Spinal cord (tissue), 10 donors: ENCODE results near the gene OSBPL7. TPM values are rescaled to one million over a fixed set of nuclear protein-coding genes. Genes with fewer than 3 reads are reported as not detected.

Experiments used
- DNase-seq, 6 donors: peaks; one replicate each; pipeline versions ENCODE4 v3.0.0 to v3.0.0-alpha.2; 2013 to 2015; ENCODE audit warnings: low spot score in 6 of 6, low read depth in 4 of 6
- H3K27ac ChIP-seq: one replicate; pipeline ENCODE4 v1.5.1; 2013; ENCODE audit warnings: low read depth, low read length, control low read depth
- H3K27me3 ChIP-seq: one replicate; pipeline ENCODE4 v1.6.1; 2013; ENCODE audit warnings: low read length; ENCODE audit not compliant: control insufficient read depth, insufficient read depth
- H3K36me3 ChIP-seq: one replicate; pipeline ENCODE4 v1.6.1; 2013; ENCODE audit warnings: low read length; ENCODE audit not compliant: control insufficient read depth, insufficient read depth
- H3K4me1 ChIP-seq: one replicate; pipeline ENCODE4 v1.6.1; 2013; ENCODE audit warnings: low read length; ENCODE audit not compliant: control insufficient read depth, insufficient read depth
- H3K4me3 ChIP-seq: one replicate; pipeline ENCODE4 v1.5.1; 2013; ENCODE audit warnings: low read depth, low read length, control low read depth
- H3K9me3 ChIP-seq: one replicate; pipeline ENCODE4 v1.6.1; 2013; ENCODE audit warnings: low read length; ENCODE audit not compliant: control insufficient read depth, insufficient read depth
- WGBS: methylation state at CpG from one replicate; pipeline ENCODE4 v1.1.5; 2013; ENCODE audit warnings: missing lambda C conversion rate; ENCODE audit not compliant: insufficient coverage; 5-methylcytosine and 5-hydroxymethylcytosine counted together
- polyA plus RNA-seq, 2 donors: library from polyadenylated mRNA; unstranded; fragments of 120-200 nt; gene quantifications; one replicate each; pipeline ENCODE4 v1.2.1, GENCODE V29; 2013; ENCODE audit not compliant: insufficient read length in 2 of 2
- total RNA-seq, 2 donors: library from RNA; depleted of rRNA in 1 of 2; stranded (reverse); fragments of 120-200 nt in 1 of 2; fragments of >200 nt in 1 of 2; gene quantifications; one replicate each; pipeline versions ENCODE4 v1.2.3 to v1.2.4, GENCODE V29; 2013 to 2014
- donor health status: healthy.

Gene OSBPL7
- total and polyA plus RNA-seq, 4 donors, result 7.1 to 25.6 (median 17.8) TPM

DNA sequence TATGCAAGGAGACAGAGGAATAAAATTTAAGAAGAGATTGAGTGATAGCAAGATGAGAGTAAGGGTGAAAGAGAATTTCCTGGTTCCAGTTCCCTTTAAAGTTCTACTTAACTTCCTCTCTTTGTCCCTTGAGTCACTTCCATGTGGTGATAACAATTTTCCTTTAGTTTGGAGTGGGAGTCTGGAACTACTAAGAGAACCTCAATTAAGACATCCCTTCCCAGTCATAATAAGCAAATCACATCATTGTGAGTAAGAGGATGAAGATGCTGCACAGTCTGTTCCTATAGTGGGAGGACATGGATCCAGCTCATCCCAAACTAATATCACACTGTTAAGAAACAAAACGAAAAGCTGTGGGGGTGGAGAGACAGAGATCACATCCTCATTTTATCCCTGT is 64.2 kb downstream of the OSBPL7 start:
- Histone ChIP-seq H3K4me3 (no peak overlapping the region), H3K9me3 (peaks cover 4% of the 10 kb centered on the region), H3K36me3 (no peaks in the 10 kb centered on the region), H3K27ac (no peak overlapping the region), H3K4me1 (no peaks in the 10 kb centered on the region), H3K27me3 (no peaks in the 10 kb centered on the region)
- no CpG with 5 or more reads among the region's 1 CpG for WGBS
- DNase-seq, result no peak

Other genes starting within 250 kb of the OSBPL7 start
- 100 to 1,000 TPM; 165 to 185 TPM for gene KPNB1, start 171.9 kb downstream of the OSBPL7 start, total RNA-seq
- 100 to 1,000 TPM; 152 to 164 TPM for gene KPNB1, start 171.9 kb downstream of the OSBPL7 start, polyA plus RNA-seq
- 10 to 100 TPM; 10.4 to 11.5 TPM for gene TBKBP1, start 127.6 kb downstream of the OSBPL7 start, total RNA-seq
- 10 to 100 TPM; 46.2 to 62.8 TPM for gene TBKBP1, start 127.6 kb downstream of the OSBPL7 start, polyA plus RNA-seq
- under 1 TPM; 0.17 to 0.20 TPM for gene TBX21, start 88.6 kb downstream of the OSBPL7 start, total RNA-seq
- gene TBX21, start 88.6 kb downstream of the OSBPL7 start, polyA plus RNA-seq, result under 1 TPM; 0.32 to 0.36 TPM
- gene MRPL10, start 9.7 kb upstream of the OSBPL7 start, total RNA-seq, result 10 to 100 TPM; 10.6 to 30.0 TPM
- gene MRPL10, start 9.7 kb upstream of the OSBPL7 start, polyA plus RNA-seq, result 10 to 100 TPM; 37.6 to 40.8 TPM
- 1 to 10 TPM in 1 of 2 donors, under 1 TPM in 1; 0.40 to 3.4 TPM for gene LRRC46, start 9.9 kb upstream of the OSBPL7 start, total RNA-seq
- gene LRRC46, start 9.9 kb upstream of the OSBPL7 start, polyA plus RNA-seq, result 10 to 100 TPM in 1 of 2 donors, 1 to 10 TPM in 1; 8.9 to 13.1 TPM
- 10 to 100 TPM; 13.7 to 44.2 TPM for gene SCRN2, start 19.5 kb upstream of the OSBPL7 start, total RNA-seq
- gene SCRN2, start 19.5 kb upstream of the OSBPL7 start, polyA plus RNA-seq, result 10 to 100 TPM; 31.5 to 35.9 TPM
- gene SP6, start 29.4 kb upstream of the OSBPL7 start, total RNA-seq, result under 1 TPM; 0.22 to 0.30 TPM
- gene SP6, start 29.4 kb upstream of the OSBPL7 start, polyA plus RNA-seq, result under 1 TPM; 0.51 to 0.92 TPM
- gene SP2, start 74.4 kb upstream of the OSBPL7 start, total RNA-seq, result 1 to 10 TPM; 1.6 to 3.3 TPM
- gene SP2, start 74.4 kb upstream of the OSBPL7 start, polyA plus RNA-seq, result 10 to 100 TPM; 25.5 to 25.9 TPM
- gene PNPO, start 119.8 kb upstream of the OSBPL7 start, total RNA-seq, result 10 to 100 TPM; 22.4 to 24.0 TPM
- 10 to 100 TPM; 26.0 to 26.7 TPM for gene PNPO, start 119.8 kb upstream of the OSBPL7 start, polyA plus RNA-seq
- under 1 TPM in 1 of 2 donors, not detected in 1; 0.17 TPM for gene PRR15L, start 136.1 kb upstream of the OSBPL7 start, total RNA-seq
- under 1 TPM in 1 of 2 donors, not detected in 1; 0.27 TPM for gene PRR15L, start 136.1 kb upstream of the OSBPL7 start, polyA plus RNA-seq
- 100 to 1,000 TPM in 1 of 2 donors, 10 to 100 TPM in 1; 77.0 to 147 TPM for gene CDK5RAP3, start 149.3 kb upstream of the OSBPL7 start, total RNA-seq
- 100 to 1,000 TPM; 128 to 147 TPM for gene CDK5RAP3, start 149.3 kb upstream of the OSBPL7 start, polyA plus RNA-seq
- 100 to 1,000 TPM in 1 of 2 donors, 10 to 100 TPM in 1; 27.1 to 137 TPM for gene COPZ2, start 216.0 kb upstream of the OSBPL7 start, total RNA-seq
- 10 to 100 TPM in 1 of 2 donors, 1 to 10 TPM in 1; 7.8 to 35.6 TPM for gene COPZ2, start 216.0 kb upstream of the OSBPL7 start, polyA plus RNA-seq
- 10 to 100 TPM; 87.4 to 94.2 TPM for gene NFE2L1, start 226.6 kb upstream of the OSBPL7 start, total RNA-seq
- gene NFE2L1, start 226.6 kb upstream of the OSBPL7 start, polyA plus RNA-seq, result 100 to 1,000 TPM; 139 to 148 TPM